Measurements from ENCODE around the gene CREG2. TPM values are rescaled to one million over a fixed set of nuclear protein-coding genes. Genes with fewer than 3 reads are reported as not detected.

CREG2 gene
- total and polyA plus RNA-seq, 2 experiments from 2014 or later, result 1.7 to 2.6 TPM

- TF ChIP-seq ZNF462 (CRISPR knock-in tag; IDR thresholded peaks at IDR 0.05) (no peak), REST (IDR thresholded peaks at IDR 0.05; ENCODE audit: unreplicated experiment) (no peak), ZNF331 (CRISPR knock-in tag; IDR thresholded peaks at IDR 0.05; ENCODE audit: low read depth) (no peak), JUNB (IDR thresholded peaks at IDR 0.05; ENCODE audit: unreplicated experiment) (no peak), CTCF (conservative IDR thresholded peaks at IDR 0.05; ENCODE audit: low read depth in 2 of 2) (no peak)
These were observed 85.3 kb downstream of the CREG2 start (continued) for GRCh38 chr2:101302016-101302415.

All from GM23338 (cell line).